ENCODE measurements around the gene ASB13.

GRCh38 chr10:5698062-5698461 is 31.7 kb upstream of the ASB13 start:
- TF ChIP-seq CTCF (IDR thresholded peaks at IDR 0.05) (no peak), POLR2A (IDR thresholded peaks at IDR 0.05) (no peak), POLR2AphosphoS5 (IDR thresholded peaks at IDR 0.05) (no peak)

All from stomach (tissue), 4 donors.